Nephron (organoid): ENCODE data around the gene HACD2.

ENCODE experiments used
- H3K27ac Mint-ChIP-seq, 3 experiments: 2 replicates each; pipeline ENCODE4 v1.8.0; 2020; ENCODE audit warnings: mixed read lengths in 3 of 3, mild to moderate bottlenecking in 2 of 3, moderate library complexity in 1 of 3
- H3K27me3 Mint-ChIP-seq: 2 replicates; pipeline ENCODE4 v1.8.0; 2021; ENCODE audit warnings: low read depth, mild to moderate bottlenecking, moderate library complexity, mixed read lengths
- H3K36me3 Mint-ChIP-seq: 2 replicates; pipeline ENCODE4 v1.8.0; 2020; ENCODE audit warnings: low read depth, mixed read lengths
- H3K4me1 Mint-ChIP-seq: 2 replicates; pipeline ENCODE4 v1.8.0; 2020; ENCODE audit warnings: mixed read lengths
- H3K4me3 Mint-ChIP-seq, 3 experiments: 2 replicates each; pipeline ENCODE4 v1.8.0; 2020; ENCODE audit warnings: mild to moderate bottlenecking in 3 of 3, mixed read lengths in 3 of 3, moderate library complexity in 2 of 3
- H3K9me3 Mint-ChIP-seq: 2 replicates; pipeline ENCODE4 v1.8.0; 2020; ENCODE audit warnings: mixed read lengths
- CTCF ChIP-seq, 3 experiments: fragments of 200-600 bp; sonication (generic); IDR thresholded peaks; one replicate each; pipeline ENCODE4 v1.5.0; 2021; ENCODE audit warnings: antibody characterized with exemption in 3 of 3; ENCODE audit not compliant: unreplicated experiment in 3 of 3

The HACD2 gene

DNA sequence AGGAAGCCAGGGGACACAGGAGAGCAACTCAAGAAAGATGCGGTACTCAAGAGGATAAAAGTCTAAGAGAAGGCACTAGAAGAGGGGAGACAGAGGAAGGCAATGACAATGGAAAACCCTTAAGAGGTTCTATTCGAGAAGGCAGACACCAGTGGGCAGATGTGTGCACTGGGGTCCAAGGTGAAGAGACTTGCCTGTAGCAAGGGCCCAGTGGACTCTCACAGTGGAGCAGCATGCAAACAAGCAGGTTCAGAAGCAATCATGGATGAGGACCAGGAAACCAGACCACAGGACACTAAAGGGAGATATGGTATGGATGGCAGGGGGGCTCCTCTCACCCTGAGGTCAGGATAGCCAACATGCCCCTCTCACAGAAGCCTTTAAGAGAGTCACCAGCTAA lies 138.6 kb downstream of the HACD2 start:
- Mint-ChIP-seq H3K36me3 (peaks cover 9% of the 10 kb centered on the region), H3K4me1 (peaks cover 18% of the 10 kb centered on the region), H3K27ac (no peak overlapping the region), H3K4me3 (peak overlapping the region; percentile 81 to 90 (median 88)), H3K27me3 (peaks cover 47% of the 10 kb centered on the region), H3K9me3 (no peaks in the 10 kb centered on the region)
- no peak for TF ChIP-seq CTCF (IDR thresholded peaks at IDR 0.05; ENCODE audit: unreplicated experiment in 3 of 3)

- Mint-ChIP-seq H3K27ac (no peak overlapping the region), H3K9me3 (no peaks in the 10 kb centered on the region), H3K36me3 (peaks cover 9% of the 10 kb centered on the region)
These were observed 139.2 kb downstream of the HACD2 start for GRCh38 chr3:123445702-123446101.

DNA sequence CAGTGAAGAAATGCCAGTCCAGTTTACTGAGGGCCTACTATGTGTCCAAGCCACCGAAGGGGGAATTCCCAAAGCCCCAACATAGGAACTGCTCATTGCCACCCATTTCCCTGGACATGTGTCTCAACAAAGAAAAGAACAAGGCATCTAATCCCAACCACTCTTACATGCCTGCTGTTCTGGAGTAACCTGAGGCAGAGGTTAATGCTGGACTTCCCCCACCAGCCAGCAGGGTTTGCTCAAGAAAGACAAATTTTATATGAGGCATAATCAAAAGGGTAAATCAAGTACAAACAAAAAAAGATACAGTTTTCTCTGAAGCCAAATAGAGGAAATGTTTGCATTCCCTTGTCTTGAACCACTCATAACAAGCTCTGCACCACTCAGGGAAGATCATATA lies 140.1 kb downstream of the HACD2 start:
- no peak overlapping the region for H3K27ac Mint-ChIP-seq
- H3K4me1 Mint-ChIP-seq, result peaks cover 18% of the 10 kb centered on the region
- H3K4me3 Mint-ChIP-seq, result peak overlapping the region; percentile 33 to 47 (median 45)
- H3K36me3 Mint-ChIP-seq, result peaks cover 9% of the 10 kb centered on the region
- no peaks in the 10 kb centered on the region for H3K9me3 Mint-ChIP-seq
- H3K27me3 Mint-ChIP-seq, result peaks cover 41% of the 10 kb centered on the region
- TF ChIP-seq CTCF (IDR thresholded peaks at IDR 0.05; ENCODE audit: unreplicated experiment in 3 of 3), result peak in 1 of 3 experiments; percentile 13

More at GRCh38 chr3:123445702-123446101, 139.2 kb downstream of the HACD2 start:
- Mint-ChIP-seq H3K4me1 (peaks cover 18% of the 10 kb centered on the region), H3K4me3 (peak overlapping the region; percentile 81 to 90 (median 88)), H3K27me3 (peaks cover 43% of the 10 kb centered on the region)
- no peak for TF ChIP-seq CTCF (IDR thresholded peaks at IDR 0.05; ENCODE audit: unreplicated experiment in 3 of 3)

- H3K36me3 Mint-ChIP-seq, result peaks cover 9% of the 10 kb centered on the region
- TF ChIP-seq CTCF (IDR thresholded peaks at IDR 0.05; ENCODE audit: unreplicated experiment in 3 of 3), result no peak
- H3K4me1 Mint-ChIP-seq, result peaks cover 18% of the 10 kb centered on the region
- H3K27me3 Mint-ChIP-seq, result peaks cover 41% of the 10 kb centered on the region
- no peaks in the 10 kb centered on the region for H3K9me3 Mint-ChIP-seq
- H3K27ac Mint-ChIP-seq, result no peak overlapping the region
- peak overlapping the region in 2 of 3 experiments; percentile 4 to 13 for H3K4me3 Mint-ChIP-seq
These were observed 140.8 kb downstream of the HACD2 start for GRCh38 chr3:123444023-123444422.

GRCh38 chr3:123442908-123443307 lies 141.9 kb downstream of the HACD2 start:
- no peaks in the 10 kb centered on the region for H3K9me3 Mint-ChIP-seq
- H3K4me3 Mint-ChIP-seq, result no peak overlapping the region
- H3K4me1 Mint-ChIP-seq, result peaks cover 18% of the 10 kb centered on the region
- peaks cover 44% of the 10 kb centered on the region for H3K27me3 Mint-ChIP-seq
- H3K27ac Mint-ChIP-seq, result no peak overlapping the region
- H3K36me3 Mint-ChIP-seq, result peaks cover 9% of the 10 kb centered on the region
- no peak for TF ChIP-seq CTCF (IDR thresholded peaks at IDR 0.05; ENCODE audit: unreplicated experiment in 3 of 3)

GRCh38 chr3:123442125-123442524 lies 142.7 kb downstream of the HACD2 start:
- Mint-ChIP-seq H3K4me1 (peaks cover 17% of the 10 kb centered on the region), H3K27ac (no peak overlapping the region), H3K4me3 (no peak overlapping the region), H3K36me3 (peaks cover 9% of the 10 kb centered on the region), H3K9me3 (no peaks in the 10 kb centered on the region), H3K27me3 (peaks cover 38% of the 10 kb centered on the region)
- TF ChIP-seq CTCF (IDR thresholded peaks at IDR 0.05; ENCODE audit: unreplicated experiment in 3 of 3), result no peak
